ENCODE results near the gene MRPL49.

DNA sequence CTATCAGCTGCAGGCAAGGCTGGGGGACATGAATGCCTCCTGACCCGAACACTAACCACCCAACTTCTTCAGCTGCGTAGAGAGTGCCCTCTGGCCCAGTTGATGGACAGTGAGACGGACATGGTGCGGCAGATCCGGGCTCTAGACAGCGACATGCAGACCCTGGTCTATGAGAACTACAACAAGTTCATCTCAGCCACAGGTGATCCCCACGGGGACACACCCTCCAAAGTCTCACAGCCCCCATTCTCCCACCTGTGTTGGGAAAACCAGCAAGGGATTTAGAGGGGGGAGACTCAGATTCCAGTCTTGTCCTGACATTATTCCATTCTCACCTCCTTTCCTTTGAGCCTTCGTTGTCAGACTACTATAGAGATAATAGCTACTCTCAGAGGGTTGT lies 25.2 kb upstream of the MRPL49 start:
- TF ChIP-seq ZNF780A (CRISPR knock-in tag; IDR thresholded peaks at IDR 0.05) (no peak), ZBTB40 (IDR thresholded peaks at IDR 0.05) (no peak), ZBTB40 (CRISPR knock-in tag; IDR thresholded peaks at IDR 0.05) (no peak), TCF7L2 (IDR thresholded peaks at IDR 0.05; ENCODE audit: low read depth, low read length) (no peak), FOXK1 (CRISPR knock-in tag; IDR thresholded peaks at IDR 0.05; ENCODE audit: borderline replicate concordance, low read depth) (no peak), CTCF (CRISPR knock-in tag; IDR thresholded peaks at IDR 0.05) (no peak; the same call in 1 of the 2 replicates), TBX2 (CRISPR knock-in tag; IDR thresholded peaks at IDR 0.05; ENCODE audit: borderline replicate concordance) (no peak), JUN (CRISPR knock-in tag; IDR thresholded peaks at IDR 0.05) (no peak), POLR2AphosphoS5 (IDR thresholded peaks at IDR 0.05; ENCODE audit: low read depth, low read length) (no peak)
- TF ChIP-seq, protein P1, sequence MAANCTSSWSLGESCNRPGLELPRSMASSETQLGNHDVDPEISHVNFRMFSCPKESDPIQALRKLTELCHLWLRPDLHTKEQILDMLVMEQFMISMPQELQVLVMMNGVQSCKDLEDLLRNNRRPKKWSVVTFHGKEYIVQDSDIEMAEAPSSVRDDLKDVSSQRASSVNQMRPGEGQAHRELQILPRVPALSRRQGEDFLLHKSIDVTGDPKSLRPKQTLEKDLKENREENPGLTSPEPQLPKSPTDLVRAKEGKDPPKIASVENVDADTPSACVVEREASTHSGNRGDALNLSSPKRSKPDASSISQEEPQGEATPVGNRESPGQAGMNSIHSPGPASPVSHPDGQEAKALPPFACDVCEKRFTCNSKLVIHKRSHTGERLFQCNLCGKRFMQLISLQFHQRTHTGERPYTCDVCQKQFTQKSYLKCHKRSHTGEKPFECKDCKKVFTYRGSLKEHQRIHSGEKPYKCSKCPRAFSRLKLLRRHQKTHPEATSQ (CRISPR knock-in tag; IDR thresholded peaks at IDR 0.05; ENCODE audit: borderline replicate concordance) = no peak
- TF ChIP-seq, protein P2, sequence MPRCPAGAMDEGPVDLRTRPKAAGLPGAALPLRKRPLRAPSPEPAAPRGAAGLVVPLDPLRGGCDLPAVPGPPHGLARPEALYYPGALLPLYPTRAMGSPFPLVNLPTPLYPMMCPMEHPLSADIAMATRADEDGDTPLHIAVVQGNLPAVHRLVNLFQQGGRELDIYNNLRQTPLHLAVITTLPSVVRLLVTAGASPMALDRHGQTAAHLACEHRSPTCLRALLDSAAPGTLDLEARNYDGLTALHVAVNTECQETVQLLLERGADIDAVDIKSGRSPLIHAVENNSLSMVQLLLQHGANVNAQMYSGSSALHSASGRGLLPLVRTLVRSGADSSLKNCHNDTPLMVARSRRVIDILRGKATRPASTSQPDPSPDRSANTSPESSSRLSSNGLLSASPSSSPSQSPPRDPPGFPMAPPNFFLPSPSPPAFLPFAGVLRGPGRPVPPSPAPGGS (CRISPR knock-in tag; IDR thresholded peaks at IDR 0.05) = no peak
- TF ChIP-seq, protein P3, sequence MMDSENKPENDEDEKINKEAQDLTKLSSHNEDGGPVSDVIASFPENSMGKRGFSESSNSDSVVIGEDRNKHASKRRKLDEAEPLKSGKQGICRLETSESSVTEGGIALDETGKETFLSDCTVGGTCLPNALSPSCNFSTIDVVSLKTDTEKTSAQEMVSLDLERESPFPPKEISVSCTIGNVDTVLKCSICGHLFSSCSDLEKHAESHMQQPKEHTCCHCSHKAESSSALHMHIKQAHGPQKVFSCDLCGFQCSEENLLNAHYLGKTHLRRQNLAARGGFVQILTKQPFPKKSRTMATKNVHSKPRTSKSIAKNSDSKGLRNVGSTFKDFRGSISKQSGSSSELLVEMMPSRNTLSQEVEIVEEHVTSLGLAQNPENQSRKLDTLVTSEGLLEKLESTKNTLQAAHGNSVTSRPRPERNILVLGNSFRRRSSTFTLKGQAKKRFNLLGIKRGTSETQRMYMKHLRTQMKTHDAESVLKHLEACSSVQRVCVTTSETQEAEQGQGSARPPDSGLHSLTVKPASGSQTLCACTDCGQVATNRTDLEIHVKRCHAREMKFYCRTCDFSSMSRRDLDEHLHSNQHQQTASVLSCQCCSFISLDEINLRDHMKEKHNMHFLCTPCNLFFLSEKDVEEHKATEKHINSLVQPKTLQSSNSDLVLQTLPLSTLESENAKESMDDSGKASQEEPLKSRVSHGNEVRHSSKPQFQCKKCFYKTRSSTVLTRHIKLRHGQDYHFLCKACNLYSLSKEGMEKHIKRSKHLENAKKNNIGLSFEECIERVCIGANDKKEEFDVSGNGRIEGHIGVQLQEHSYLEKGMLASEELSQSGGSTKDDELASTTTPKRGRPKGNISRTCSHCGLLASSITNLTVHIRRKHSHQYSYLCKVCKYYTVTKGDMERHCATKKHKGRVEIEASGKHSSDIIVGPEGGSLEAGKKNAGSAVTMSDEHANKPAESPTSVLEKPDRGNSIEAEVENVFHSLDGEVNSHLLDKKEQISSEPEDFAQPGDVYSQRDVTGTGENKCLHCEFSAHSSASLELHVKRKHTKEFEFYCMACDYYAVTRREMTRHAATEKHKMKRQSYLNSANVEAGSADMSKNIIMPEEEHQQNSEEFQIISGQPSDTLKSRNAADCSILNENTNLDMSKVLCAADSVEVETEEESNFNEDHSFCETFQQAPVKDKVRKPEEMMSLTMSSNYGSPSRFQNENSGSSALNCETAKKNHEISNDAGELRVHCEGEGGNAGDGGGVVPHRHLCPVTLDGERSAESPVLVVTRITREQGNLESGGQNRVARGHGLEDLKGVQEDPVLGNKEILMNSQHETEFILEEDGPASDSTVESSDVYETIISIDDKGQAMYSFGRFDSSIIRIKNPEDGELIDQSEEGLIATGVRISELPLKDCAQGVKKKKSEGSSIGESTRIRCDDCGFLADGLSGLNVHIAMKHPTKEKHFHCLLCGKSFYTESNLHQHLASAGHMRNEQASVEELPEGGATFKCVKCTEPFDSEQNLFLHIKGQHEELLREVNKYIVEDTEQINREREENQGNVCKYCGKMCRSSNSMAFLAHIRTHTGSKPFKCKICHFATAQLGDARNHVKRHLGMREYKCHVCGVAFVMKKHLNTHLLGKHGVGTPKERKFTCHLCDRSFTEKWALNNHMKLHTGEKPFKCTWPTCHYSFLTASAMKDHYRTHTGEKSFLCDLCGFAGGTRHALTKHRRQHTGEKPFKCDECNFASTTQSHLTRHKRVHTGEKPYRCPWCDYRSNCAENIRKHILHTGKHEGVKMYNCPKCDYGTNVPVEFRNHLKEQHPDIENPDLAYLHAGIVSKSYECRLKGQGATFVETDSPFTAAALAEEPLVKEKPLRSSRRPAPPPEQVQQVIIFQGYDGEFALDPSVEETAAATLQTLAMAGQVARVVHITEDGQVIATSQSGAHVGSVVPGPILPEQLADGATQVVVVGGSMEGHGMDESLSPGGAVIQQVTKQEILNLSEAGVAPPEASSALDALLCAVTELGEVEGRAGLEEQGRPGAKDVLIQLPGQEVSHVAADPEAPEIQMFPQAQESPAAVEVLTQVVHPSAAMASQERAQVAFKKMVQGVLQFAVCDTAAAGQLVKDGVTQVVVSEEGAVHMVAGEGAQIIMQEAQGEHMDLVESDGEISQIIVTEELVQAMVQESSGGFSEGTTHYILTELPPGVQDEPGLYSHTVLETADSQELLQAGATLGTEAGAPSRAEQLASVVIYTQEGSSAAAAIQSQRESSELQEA (CRISPR knock-in tag; IDR thresholded peaks at IDR 0.05; ENCODE audit: not compliant biosample characterization) = no peak

Data from HepG2 (cell line).